CD4-positive, alpha-beta T cell treated with Interleukin-15 for 1 hour (primary cell): Measurements from ENCODE around the gene GALNT17.
"Not testable (repeated sequence)": the region's sequence is repeated elsewhere in the genome, so short reads cannot be mapped to it uniquely, and the experiment has no call there.

ENCODE experiments used
- DNase-seq: peaks from one replicate; pipeline ENCODE4 v3.0.0-alpha.2; 2020

Gene GALNT17

GRCh38 chr7:71584256-71584655 lies 452.3 kb downstream of the GALNT17 start:
- DNase-seq = no peak

DNA sequence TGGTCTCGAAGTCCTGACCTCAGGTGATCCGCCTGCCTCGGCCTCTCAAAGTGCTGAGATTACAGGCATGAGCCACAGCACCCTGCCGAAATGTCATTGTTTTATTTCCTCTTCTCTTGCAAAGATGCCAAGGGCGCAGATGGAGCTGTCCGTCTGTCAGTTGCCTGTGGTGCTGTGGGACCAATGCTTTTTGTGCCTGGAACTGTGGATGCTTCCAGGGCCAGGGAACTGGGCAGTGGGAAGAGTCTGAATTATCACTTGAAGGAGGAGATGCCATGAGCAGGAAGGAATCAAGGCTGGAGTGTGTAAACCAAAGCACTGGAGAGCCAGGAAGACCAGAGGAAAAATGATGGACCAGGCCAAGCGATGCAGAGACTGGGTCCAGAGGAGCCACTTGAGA lies 459.9 kb downstream of the GALNT17 start:
- DNase-seq = no peak

DNA sequence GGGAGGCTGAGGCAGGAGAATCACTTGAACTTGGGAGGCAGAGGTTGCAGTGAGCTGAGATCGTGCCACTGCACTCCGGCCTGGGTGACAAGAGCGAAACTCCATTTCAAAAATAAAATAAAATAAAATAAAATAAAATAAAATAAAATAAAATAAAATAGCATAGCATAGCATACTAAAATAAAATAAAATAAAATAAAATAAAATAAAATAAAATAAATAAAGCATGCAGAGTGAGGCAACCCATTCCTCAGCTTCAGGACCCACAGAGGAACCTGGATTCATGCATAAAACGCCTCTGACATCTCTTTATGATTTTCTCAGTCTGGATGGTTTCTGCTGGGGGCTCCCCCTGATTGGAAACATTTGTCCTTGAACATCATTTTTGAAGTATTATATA lies 460.4 kb downstream of the GALNT17 start:
- not testable (repeated sequence) for DNase-seq

DNA sequence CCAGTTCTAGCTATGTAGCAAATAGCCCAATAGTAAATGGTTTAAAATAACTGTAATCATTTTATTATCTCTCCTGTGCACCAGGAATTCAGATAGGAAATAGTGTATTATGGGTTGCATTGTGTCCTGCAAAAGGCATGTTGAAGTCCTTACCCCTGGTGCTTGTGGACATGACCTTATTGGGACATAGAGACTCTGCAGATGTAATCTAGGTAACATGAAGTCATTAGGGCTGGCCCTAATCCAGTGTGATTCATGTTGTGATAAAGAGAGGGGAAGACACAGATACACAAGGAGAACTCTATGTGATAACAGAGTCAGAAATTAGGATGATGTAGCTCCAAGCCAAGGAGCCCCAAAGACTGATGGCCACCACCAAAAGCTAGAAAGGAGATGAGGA lies 462.8 kb downstream of the GALNT17 start:
- no peak for DNase-seq

DNA sequence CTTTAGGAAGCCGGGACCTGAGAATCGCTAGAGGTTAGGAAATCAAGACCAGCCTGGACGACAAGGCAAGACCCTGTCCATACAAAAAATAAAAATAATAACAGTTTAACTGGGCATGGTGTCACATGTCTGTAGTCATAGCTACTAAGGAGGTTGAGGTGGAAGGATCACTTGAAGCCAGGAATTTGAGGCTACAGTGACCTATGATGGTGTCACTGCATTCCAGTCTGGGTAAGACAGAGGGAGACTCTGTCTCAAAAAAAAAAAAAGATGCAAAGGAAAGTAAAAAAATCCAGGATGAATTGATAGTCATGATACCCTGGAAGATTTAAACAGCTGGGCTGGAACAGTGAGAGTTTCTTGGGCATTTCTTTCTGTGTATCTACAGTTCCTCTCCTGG lies 463.2 kb downstream of the GALNT17 start:
- no peak for DNase-seq

GRCh38 chr7:71598553-71598952 lies 466.6 kb downstream of the GALNT17 start:
- DNase-seq = no peak

DNA sequence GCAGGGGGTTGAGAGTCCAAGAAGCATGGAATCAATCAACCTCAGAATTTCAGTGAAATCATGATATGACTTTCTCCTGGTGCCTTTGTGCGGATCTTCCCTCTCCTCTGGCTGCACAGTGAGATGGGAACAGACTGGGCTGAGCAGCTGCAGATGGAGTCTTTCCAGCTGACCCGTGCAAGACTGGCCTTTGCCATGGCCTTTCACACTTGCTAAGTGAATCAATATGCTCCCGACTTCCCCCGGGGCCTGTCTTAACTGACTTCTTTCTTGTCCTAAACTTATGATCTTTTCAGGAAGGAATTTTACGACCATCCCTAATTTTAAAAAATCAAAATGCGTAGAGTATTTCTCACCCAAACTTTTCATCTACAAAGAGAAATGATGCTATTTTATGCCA lies 469.9 kb downstream of the GALNT17 start:
- no peak for DNase-seq

DNA sequence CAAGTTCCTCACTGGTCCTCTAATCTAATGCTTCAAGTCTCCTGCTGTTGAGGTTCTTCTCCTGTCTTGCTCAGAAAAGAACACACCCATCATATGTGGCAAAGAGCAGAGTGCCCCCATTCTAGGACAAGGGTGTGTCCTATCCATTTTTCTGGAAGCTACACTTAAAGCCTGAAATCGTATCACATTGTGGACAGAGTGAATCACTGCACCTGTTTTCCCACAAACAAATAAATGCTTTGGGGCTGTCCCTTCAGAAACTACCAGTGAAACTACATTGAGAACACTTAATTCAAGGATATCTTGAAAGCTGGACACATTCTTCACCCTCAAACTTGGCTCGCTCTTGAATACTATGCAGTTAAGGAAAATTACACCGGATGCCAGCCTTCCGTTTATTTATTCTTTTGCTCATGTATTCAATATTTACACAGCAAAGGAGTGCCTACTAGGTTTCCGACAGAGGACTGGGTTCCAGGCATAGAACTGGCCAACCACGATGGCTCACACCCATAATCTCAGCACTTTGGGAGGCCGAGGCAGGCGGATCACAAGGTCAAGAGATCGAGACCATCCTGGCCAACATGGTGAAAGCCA lies 473.0 kb downstream of the GALNT17 start:
- DNase-seq = no peak

DNA sequence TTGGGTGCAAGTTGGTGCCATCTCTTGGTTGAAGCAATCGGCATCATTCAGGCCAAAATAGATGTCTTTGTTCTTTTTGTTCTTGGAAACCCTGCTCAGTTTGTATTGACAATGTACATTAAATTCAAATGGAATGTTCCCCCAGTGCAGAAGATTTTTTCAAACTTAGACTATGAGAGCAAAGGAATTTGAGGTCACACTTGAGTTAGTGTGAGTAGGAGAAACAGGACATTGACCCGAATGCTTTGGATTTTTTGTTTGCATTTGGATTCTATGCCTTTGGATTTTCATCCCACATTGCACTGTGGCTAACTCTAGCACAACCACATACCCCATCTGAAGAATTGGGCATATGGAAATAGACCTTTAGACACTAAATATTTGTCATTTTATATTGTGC lies 480.0 kb downstream of the GALNT17 start:
- no peak for DNase-seq

DNA sequence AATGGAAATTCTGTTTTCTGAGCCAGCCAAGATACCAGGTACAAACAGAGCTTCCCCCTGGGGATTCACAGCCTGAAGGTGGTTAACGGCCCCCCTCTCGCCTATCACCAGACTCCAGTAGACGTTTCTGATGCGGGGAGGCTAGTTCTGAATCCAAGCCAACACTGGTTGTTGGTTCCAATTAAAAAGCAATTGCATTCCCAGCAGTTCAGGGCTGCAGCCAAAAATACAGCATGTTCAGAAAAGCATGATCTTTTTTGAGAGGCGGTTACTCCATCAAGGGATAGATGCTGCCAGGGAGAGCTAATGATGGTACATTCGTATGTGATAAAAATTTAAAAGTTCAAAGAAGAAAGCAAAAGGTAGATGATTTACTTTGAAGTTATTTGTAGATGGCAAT lies 481.0 kb downstream of the GALNT17 start:
- no peak for DNase-seq

GRCh38 chr7:71613313-71613712 lies 481.4 kb downstream of the GALNT17 start:
- no peak for DNase-seq

- DNase-seq = no peak
Observed at GRCh38 chr7:71615017-71615416, 483.1 kb downstream of the GALNT17 start.

- DNase-seq = no peak
Observed at GRCh38 chr7:71616217-71616616, 484.3 kb downstream of the GALNT17 start.

DNA sequence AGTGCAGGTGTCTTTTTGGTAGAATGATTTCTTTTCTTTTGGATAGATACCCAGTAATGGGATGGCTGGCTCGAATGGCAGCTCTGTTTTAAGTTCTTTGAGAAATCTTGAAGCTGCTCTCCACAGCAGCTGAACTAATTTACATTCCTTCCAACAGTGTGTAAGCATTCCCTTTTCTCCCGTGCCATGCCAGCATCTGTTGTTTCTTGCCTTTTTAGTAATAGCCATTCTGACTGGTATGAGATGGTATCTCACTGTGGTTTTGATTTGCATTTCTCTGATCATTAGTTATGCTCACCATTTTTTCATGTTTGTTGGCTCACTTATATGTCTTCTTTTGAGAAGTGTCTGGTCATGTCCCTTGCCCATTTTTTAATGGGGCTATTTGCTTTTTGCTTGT lies 486.3 kb downstream of the GALNT17 start:
- DNase-seq = no peak

GRCh38 chr7:71625545-71625944 lies 493.6 kb downstream of the GALNT17 start:
- no peak for DNase-seq

DNA sequence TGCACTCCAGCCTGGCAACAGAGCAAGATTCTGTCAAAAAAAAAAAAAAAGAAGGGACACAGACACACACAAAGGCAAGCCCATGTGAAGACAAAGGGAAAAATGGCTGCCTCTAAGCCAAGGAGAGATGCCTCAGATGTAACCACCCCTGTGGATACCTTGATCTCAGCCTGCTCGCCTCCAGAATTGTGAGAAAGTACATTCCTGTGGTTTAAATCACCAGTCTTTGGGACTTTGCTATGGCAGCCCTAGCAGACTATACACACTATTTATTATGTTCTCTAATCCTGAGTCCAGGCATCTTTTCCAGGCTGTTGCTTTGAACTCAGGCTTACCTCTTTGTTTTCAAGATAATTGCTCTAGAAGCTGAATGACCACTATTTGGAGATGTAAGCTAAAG lies 494.3 kb downstream of the GALNT17 start:
- DNase-seq = no peak

DNA sequence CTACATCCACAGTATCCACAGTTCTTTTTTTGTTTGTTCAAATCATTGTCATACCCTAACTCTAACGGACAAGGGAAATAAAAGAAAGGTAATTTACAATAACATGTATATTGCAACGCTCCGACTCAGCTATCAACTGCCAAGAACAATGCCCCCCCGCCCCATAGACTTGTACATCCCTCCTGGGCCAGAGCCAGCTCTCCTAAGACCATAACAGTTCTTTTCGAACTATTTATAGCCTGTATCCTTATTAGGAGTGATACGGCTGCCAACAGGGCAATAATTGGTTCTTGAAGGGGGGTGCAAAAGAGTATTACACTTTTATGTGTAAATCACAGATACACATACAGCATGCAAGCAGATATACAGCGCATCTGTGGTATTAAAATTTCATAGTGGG lies 495.7 kb downstream of the GALNT17 start:
- no peak for DNase-seq

GRCh38 chr7:71630516-71630915 lies 498.6 kb downstream of the GALNT17 start:
- DNase-seq = no peak

- no peak for DNase-seq
Observed at GRCh38 chr7:71633551-71634008, 501.6 kb downstream of the GALNT17 start.

DNA sequence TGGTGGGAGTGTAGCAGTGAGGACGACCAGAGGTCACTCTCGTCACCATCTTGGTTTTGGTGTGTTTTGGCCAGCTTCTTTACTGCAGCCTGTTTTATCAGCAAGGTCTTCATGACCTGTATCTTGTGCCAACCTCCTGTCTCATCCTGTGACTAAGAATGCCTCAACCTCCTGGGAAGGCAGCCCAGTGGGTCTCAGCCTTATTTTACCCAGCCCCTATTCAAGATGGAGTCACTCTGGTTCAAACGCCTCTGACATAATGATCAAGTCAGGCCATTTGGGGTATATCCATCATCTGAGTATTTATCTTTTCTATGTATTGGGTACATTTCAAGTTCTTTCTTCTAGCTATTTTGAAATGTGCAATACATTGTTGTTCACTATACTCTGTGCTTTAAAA lies 503.9 kb downstream of the GALNT17 start:
- not testable (repeated sequence) for DNase-seq

- no peak for DNase-seq
Observed at GRCh38 chr7:71636329-71636728, 504.4 kb downstream of the GALNT17 start.

- no peak for DNase-seq
Observed at GRCh38 chr7:71637578-71637977, 505.6 kb downstream of the GALNT17 start.

- DNase-seq = no peak
Observed at GRCh38 chr7:71638108-71638507, 506.2 kb downstream of the GALNT17 start.

GRCh38 chr7:71639382-71640085 lies 507.6 kb downstream of the GALNT17 start:
- DNase-seq = no peak

- not testable (repeated sequence) for DNase-seq
Observed at GRCh38 chr7:71643031-71643430, 511.1 kb downstream of the GALNT17 start.
